ENCODE measurements around the gene HOXD9.

HOXD9 gene

DNA sequence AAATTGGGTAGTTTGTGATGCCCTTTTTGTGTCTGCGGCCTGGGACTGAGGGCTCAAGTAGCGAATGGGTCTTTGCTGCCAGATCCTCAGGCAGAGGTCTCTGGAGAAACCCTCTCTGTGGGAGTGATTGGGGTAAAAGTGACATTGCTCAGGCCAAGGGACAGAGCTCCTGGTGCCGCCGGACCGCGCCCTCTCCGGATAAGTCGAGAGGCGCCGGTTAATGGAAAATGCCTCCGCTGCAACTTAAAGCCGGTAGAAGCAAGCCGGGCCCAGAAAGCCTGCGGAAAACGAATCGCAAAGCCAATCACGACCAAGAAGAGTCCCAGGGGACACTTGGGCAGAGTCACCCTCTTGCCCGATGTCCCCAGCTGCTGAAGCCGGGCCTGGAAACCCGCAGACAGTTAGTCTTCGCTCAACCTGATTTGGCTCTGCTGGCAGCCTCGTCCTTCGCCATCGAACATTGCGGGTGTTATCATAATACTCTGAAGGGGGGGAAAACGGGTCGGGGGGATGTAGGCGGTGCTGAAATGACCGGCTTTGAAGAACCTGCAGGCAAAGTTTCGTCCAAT is 23.3 kb upstream of the HOXD9 start:
- DNase-seq: no peak

DNA sequence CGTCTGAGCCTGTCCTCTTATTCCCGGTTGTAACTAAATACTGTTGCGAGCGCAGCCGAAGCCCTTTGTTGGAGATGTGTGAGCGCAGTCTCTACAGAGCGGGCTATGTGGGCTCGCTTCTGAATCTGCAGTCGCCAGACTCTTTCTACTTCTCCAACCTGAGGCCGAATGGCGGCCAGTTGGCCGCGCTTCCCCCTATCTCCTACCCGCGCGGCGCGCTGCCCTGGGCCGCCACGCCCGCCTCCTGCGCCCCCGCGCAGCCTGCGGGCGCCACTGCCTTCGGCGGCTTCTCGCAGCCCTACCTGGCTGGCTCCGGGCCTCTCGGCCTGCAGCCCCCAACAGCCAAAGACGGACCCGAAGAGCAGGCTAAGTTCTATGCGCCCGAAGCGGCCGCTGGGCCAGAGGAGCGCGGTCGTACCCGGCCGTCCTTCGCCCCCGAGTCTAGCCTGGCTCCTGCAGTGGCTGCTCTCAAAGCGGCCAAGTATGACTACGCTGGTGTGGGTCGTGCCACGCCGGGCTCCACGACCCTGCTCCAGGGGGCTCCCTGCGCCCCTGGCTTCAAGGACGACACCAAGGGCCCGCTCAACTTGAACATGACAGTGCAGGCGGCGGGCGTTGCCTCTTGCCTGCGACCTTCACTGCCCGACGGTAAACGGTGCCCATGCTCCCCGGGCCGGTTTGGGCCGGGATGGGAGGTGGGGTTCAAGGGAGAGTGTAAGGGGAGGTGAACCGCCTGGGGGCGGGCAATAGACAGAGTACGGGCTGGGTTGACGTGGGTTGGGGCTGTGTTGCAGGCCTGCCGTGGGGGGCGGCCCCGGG is 22.6 kb upstream of the HOXD9 start, which contains the start of gene HOXD12:
HOXD12 (plus strand) TSS at position 68 of the 819 bp plus-strand sequence; CDS start at position 75, 7 bp downstream.
- DNase-seq: no peak

DNA sequence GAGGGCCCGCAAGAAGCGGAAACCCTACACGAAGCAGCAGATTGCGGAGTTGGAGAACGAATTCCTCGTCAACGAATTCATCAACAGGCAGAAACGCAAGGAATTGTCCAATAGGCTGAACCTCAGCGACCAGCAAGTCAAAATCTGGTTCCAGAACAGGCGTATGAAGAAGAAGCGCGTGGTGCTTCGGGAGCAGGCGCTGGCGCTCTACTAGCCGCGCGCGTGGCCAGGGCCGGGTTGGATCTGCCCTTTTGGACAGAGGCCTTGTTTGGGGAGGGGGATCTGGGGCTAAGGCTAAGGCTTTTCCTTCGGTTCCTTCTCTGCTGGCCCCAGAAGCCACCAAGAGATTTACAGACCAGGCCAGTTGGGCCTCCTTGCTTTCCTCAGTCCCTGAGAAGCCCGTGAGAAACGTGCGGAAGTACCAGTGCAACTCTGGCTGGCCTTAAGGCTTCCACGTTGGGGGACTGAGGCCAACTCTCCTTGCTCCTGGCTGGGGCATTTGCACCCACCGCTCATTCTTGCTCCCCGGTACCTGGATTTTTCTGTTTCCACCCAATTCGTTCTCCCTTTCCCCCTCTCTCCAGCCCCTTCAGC is 21.9 kb upstream of the HOXD9 start:
- DNase-seq: no peak

DNA sequence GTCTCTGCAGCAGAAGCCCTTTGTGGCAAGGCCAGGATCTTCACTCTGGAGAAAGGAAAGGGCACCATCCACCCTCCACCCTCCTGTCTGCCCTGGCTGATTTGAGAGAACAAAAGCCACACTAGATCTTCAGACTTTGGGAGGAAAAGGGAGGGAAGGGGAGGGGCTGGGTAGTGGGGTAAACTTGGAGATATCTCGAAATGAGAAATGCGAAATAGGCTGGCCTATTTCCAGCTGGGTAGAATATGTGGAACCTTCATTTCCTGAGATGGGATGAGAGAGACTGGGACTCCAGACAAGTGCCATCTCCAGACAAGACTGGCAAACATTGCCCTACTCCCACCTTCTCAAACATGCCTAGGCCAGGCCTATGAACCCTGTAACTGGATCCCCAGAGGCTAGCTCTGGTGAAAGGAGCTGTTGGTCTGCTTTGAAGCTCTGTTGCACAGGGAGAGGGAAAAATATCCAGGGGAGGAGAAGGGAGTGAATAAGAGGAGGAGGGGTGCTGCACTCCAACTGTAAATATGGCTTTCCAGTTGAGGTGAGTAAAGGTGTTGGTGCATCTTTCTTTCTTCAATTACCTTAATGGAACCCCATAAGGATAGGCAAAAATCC is 21.2 kb upstream of the HOXD9 start:
- no peak for DNase-seq

DNA sequence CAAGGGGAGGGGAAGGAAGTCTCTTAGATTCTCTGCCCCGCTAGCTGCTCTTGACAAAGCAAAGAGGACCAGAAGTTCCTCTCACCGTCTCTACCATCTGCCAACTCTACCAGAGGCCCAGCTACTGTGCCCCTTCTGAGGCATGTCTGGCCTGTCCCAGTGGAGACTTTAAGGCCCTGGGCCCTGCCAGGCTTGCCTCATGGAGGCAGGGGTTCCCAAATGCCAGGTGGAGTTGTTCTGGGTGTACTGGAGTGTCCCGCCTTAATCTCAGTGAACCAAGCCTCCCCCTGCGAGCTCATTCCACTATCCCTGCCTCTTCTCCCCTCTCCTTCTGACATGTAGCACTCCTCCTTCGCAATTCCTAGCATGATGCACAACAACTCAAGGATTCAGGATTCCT is 20.7 kb upstream of the HOXD9 start:
- DNase-seq: no peak

DNA sequence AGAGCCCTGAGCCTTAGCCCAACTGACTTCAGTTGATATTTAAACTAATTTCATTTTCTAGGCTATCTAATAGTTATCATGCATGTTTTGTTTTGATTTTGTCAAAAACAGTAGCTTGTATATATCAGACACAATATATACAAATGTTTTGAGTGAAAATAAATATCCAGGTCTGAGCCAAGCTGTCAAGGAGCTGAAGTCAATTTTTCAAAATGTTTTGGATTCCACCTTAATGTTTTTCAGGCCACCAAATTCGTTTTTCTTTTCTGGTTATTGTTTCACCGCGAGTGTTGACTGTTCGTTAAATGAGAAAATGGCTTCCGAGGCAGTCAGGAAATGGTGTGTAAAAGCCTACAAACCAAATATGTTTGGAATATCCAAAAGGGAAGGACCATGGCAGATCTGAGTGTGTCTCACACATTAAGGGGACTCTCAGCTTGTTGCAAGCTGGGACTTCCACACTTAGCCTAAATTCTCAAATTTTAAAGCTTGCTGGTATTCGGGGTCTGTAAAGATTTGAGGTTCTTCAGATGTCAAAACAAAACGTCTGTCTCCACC is 20.1 kb upstream of the HOXD9 start:
- no peak for DNase-seq

DNA sequence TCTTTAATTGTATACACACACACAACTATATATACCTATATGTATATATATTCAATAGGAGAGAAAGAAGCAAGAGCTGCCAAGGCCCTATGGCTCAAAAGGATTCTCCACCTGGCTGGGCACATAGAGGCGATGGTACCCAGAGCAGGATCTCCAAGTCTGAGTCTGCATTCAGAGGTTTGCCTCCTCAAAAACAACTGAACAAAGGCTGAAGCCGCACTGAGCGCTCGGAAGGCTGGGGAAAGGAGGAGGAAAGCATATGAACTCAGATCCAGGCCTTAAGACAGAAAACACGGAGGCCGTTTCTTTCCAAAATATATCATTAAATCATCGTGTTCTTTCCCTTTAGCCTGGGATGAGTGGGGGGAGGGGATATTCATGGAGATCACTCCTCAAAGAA is 19.3 kb upstream of the HOXD9 start:
- DNase-seq: no peak

DNA sequence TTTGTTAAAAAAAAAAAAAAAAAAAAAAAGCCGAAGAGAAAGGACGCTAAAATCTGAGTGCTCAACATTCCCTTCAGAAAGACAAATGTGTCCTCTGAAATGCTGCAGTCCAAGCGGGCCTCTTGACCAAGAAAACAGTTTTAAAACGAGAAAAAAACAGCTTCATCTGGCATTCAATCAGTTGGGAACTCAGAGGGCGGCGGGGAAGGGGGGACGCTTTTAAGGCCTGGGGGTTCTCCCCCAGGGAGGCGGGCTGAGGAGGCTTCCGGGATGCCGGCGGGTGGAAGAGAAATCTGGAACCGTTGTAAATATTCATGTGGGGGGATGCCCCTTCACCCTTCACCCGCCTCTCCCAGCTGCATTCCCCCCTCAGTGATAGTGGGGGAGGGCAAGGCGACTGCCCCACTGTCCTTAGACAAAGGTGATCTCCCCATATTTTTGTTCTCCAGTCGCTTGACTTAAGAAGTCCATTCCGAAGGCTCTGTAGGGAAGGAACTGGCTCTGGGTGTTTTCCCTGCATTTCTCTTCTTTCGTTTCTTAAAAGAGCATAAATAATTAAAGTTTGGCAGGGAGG is 18.7 kb upstream of the HOXD9 start:
- no peak for DNase-seq

DNA sequence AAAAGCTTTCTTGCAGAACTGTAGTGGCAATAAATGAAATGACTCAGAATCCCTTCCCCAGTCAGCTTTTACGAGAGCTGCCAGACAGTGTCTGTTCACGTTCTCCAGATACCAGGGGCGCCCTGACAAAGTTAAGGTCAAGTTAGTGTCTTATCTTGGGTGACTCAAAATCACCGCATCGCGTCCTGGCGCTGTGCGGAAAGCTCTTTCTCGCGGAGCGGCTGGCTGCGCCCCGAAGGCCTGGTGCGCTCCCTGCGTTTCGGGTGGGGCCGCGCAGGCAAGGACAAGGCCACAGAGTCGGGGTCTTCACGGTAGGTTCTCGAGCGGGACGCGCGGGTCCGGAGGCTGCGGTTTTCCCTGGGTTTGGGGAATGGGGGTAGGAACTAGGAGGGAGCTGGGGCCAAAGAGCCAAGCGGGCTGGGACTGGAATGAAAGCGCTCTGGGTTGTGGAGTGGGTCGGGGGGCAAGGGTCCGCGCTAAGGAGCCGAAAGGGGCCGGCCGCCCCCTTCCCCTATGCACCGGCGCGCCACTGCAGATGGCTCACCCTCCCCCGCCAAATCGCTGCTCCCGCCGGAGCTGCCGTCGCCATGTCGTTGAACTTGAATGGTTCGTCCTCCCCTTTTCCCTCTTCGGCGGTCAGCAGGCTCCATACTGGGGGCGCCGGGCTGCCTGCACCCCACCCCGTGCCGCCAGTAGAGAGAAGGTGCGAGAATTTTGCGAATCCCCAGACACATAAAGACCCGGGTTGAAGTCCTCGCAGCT is 18.0 kb upstream of the HOXD9 start:
- DNase-seq: no peak

DNA sequence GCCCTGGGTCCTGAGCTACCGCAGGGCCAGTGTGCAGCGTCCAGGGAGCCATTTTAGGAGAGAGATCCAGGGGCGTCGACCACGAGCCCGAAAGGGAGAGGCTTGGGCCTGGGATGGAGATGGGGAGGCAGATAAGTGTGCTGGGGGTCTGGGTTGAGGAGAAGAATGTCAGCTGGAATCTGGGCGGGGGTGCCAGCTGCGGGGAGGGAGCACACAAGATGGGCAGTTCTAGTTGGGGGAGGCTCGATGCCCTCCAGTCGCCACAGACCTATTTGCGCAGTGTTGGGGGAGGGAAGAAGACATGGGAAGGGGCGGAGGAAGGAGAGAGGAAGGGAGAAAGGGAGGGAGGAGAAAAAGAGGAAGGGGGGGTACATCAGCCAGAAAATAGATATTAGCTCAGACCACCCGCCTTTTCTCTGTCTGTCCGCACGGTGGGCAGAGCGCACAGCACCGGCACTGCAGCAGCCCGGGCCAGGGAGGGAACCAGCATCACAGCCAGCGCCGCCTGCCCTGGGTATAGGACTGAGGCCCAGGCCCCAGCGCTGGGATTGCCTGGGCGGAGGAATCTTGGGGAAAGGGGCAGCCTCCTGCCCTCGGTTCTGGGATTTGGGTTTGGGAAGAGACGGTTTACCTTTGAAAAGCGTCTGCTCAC is 17.3 kb upstream of the HOXD9 start:
- DNase-seq: no peak

DNA sequence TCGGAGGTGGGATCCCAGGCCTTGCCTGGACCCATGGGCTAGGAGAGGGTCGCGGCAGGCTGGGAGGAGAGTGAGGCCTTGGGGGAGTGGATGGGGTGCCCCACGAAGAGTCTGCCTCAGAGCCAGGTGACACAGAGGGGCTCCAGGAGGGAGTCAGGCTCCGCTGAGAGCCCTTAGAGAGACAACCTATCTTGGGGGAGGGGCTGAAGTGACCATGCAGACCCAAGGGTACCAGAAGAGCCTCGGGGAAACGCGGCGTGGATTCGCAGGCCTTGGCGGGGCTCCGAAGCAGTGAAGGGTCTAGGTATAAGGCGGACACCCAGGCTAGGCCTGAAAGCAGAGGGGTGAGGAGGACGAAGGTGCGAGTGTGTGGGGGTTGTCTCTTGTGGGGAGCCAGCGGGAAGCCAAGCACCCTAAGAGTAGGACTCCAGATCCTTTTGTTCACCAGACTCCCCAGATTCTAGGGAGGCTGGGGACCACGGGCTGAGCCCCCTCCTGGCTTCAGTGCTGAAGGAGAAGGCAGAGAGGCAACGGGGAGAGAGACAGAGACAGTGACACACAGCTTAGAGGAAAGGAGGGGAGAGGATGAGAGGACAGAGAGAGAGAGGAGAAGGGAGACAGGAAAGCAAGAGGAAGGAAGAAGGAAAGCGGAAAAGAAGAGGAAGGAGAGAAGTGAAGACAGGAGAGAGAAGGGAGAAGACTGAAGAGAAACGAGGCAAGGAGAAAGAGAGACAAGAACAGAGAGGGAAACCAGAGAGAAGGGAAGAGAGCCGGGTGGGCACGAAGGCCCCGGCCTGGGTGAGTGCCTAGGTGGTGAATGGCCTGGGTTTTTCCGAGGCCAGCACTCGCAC is 16.6 kb upstream of the HOXD9 start:
- DNase-seq: no peak

DNA sequence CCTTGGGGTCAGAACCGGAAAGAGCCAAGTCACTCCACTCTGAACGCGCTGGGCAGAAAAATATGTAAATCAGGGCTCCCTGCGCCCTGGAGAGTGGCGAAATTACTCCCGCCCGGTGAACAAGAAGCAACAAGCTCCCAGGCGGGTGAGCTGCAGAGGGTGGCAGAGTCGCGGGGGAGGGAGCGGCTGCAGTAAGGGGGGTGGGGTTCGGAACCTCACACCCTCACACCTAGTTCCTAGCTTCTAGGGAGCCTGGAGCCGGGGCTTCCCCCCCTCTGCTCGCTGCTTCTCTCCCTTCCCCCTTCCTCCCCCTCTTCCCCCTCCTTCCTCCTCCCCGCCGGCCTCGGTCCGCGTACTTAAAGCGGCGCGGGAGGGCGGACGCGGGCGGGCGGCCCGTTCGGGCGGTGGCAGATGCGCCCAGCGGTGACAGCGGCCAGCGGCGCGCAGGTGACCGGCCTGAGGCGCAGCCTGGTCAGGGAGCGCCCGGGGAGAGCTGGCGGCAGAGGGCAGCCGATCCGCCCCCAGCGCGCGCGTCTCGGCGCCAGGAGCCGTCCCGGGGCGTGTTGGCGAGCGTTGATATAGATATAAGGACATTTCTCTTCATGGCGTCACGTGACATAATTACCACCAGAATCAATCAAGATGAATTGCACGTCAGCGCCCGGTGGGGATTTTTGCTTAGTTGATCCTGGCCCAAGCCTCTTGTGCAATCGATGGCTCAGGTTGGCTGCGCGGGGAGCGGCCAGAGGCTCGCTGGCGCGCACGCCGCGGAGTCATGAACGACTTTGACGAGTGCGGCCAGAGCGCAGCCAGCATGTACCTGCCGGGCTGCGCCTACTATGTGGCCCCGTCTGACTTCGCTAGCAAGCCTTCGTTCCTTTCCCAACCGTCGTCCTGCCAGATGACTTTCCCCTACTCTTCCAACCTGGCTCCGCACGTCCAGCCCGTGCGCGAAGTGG is 15.7 kb upstream of the HOXD9 start, which contains the start of gene HOXD11:
HOXD11 (plus strand) TSS at position 700 of the 959 bp plus-strand sequence; CDS start at position 776, 76 bp downstream.
- no peak for DNase-seq

DNA sequence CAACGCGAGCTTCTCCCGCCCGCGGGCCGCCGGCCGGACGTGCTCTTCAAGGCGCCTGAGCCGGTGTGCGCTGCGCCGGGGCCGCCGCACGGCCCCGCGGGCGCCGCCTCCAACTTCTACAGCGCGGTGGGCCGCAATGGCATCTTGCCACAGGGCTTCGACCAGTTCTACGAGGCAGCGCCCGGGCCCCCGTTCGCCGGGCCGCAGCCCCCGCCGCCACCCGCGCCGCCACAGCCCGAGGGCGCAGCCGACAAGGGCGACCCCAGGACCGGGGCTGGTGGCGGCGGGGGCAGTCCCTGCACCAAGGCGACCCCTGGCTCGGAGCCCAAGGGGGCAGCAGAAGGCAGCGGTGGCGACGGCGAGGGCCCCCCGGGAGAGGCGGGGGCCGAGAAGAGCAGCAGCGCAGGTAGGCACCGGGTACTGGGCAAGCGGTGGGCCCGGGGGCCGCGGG is 14.8 kb upstream of the HOXD9 start:
- DNase-seq: no peak

DNA sequence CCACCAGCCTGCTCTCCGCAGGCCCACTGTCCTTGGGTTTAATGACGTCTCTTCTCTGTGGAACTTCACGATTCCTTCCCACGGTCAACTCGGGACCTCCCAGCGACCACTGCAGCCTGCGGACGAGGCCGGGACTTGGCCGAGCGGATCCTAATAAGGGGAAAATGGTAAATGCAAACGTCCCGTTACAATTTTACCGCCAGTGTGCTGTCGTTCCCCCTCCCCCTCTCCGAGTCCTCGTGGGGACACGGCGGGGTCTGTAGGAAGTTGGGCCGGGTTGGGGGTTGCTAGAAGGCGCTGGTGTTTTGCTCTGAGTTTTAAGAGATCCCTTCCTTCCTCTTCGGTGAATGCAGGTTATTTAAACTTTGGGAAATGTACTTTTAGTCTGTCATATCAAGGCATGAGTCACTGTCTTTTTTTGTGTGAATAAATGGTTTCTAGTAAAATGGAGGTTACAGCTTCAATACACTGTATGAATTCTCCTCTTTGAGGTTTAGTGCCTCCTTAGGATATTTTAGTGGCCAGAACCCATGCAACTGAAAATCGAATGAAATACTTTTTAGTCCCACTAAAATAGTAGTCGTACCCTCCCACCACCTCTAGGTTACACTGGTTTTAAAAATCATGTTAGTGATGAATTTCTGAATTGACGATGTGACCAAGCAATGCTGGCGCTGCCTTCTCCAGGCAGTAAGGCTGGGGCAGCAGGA is 13.2 kb upstream of the HOXD9 start:
- no peak for DNase-seq

DNA sequence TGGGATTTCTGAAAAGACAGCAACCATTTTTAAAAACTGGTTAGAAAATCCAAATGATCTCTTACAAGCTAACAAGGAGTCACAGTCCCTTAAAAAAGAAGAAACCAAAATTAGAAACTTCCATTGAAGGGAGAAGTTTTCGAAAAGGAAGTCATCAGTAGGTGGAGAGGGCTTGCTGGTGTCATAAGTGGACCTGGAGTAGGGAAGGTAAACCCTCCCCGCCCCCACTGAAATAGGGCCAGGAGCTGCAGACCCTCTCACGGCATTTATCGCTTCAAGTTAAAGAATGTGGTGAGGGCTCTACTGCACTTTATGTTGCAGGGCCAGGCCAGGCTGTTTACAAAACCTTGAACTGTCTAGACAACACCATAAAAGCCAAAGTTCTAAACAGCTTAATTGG is 12.6 kb upstream of the HOXD9 start:
- DNase-seq: no peak

DNA sequence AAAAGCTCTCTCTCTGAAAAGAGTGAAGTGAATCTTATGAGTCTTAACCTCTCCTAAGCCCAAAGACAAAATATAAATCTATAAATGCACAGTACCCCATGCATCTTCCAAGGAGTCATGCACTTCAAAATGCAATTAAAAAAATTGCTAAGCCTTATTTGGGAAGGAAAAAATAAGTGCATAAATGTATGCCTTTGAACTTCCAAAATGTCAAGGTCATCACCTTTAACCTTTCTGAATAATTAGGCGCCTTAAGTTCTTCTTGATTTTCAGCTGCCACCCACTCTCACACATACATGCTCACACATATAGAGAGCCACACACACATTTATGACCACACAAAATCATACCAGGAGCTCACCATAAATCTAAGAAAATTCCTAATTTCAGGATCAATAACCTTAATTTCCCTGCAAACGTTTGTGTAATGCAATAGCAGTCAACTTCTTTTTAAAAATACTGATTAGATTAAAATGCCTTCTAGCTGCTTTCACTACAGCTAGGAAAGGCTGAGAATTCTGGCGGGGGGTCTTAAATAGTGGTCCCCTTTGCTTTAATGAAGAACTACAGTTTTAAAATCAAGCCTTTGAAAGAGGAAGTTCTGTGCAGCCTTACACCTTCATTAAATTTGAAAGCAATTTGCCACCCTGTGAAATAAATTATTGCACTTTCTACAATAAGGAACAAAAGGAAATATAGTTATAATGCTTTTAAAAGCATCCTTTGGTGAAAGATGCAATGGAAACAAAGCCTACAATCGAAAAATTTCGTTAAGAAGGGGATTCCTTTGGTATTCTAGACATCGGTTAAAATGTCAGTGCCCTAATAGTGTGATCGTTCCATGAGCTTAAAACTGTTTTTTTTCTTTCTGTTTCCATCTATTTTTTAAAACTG is 11.9 kb upstream of the HOXD9 start:
- no peak for DNase-seq

DNA sequence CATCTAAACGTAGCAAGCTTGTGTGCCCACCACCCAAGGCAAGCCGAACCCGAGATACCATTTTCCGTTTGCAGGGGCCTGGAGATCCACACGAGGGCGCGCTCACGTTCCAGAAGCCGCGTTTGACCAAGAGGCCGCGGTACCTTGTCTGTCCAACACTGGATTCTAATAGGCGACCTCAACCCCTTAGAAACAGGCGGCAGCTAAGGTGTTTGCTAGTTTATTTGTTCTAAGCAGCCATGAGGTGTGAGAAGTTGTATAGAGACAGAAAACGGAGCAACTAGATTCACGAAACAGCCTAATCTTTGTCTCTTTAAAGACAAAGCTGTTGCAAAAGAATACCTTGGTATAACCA is 11.2 kb upstream of the HOXD9 start:
- no peak for DNase-seq
